HEK293 (cell line): Measurements from ENCODE around the gene RPS6KB1.
A peak's percentile ranks its signal among the peaks of the same experiment; 100 is the strongest.

Experiments
- CTCF ChIA-PET: fragments of 350-600 bp; formaldehyde crosslinking; extraction: SDS; loops from one replicate; lab custom pipeline; 2021; ENCODE audit warnings: antibody characterized with exemption; lab: Yijun Ruan, JAX
- POLR2A ChIA-PET: fragments of 300-600 bp; formaldehyde crosslinking; extraction: SDS; loops from one replicate; lab custom pipeline; 2020; ENCODE audit warnings: antibody characterized with exemption, inconsistent platforms; lab: Yijun Ruan, JAX
- H3K27ac ChIP-seq: fragments of 200-500 bp; sonication (Bioruptor generic); 2 replicates; pipeline ENCODE4 v1.5.1; 2014; ENCODE audit warnings: low read depth, low read length, control low read depth, inconsistent platforms; ENCODE audit errors: extremely low read depth
- H3K36me3 ChIP-seq, 2 experiments: fragments of 200-500 bp in 1 of 2; sonication (Bioruptor generic) in 1 of 2; 1 replicate in 1 of 2; 2 replicates in 1 of 2; pipeline ENCODE4 v1.5.1; 2014 to 2017; ENCODE audit warnings: inconsistent platforms in 2 of 2, low read length in 2 of 2; ENCODE audit not compliant: control insufficient read depth in 2 of 2, insufficient read depth in 1 of 2
- H3K4me1 ChIP-seq: fragments of 200-500 bp; sonication (Bioruptor generic); 2 replicates; pipeline ENCODE4 v1.5.1; 2014; ENCODE audit warnings: mild to moderate bottlenecking, low read length, inconsistent platforms; ENCODE audit not compliant: control insufficient read depth, insufficient read depth
- H3K4me3 ChIP-seq: 2 replicates; pipeline ENCODE4 v1.5.1; 2011; ENCODE audit warnings: low read depth, mild to moderate bottlenecking, control low read depth, low read length, moderate library complexity
- H3K9me3 ChIP-seq: fragments of 200-500 bp; sonication (Bioruptor generic); 2 replicates; pipeline ENCODE4 v1.5.1; 2014; ENCODE audit warnings: low read depth, low read length, inconsistent platforms; ENCODE audit not compliant: control insufficient read depth, insufficient read depth
- FEZF1 ChIP-seq: fragments of 450-650 bp; formaldehyde crosslinking; IDR thresholded peaks from 2 replicates; pipeline ENCODE4 v1.5.1; 2016; ENCODE audit warnings: missing biosample characterization, missing genetic modification characterization
- GLIS1 ChIP-seq: fragments of 450-650 bp; formaldehyde crosslinking; IDR thresholded peaks from 2 replicates; pipeline ENCODE4 v1.5.1; 2016; ENCODE audit warnings: missing biosample characterization, missing genetic modification characterization
- SALL2 ChIP-seq: fragments of 450-650 bp; formaldehyde crosslinking; IDR thresholded peaks from 2 replicates; pipeline ENCODE4 v1.5.0; 2017; ENCODE audit warnings: missing biosample characterization, mild to moderate bottlenecking, missing genetic modification characterization, borderline replicate concordance
- SP7 ChIP-seq: fragments of 450-650 bp; formaldehyde crosslinking; IDR thresholded peaks from 2 replicates; pipeline ENCODE4 v1.5.1; 2016; ENCODE audit warnings: missing biosample characterization, missing genetic modification characterization
- ZNF121 ChIP-seq: fragments of 450-650 bp; formaldehyde crosslinking; IDR thresholded peaks from 2 replicates; pipeline ENCODE4 v1.5.1; 2016; ENCODE audit warnings: missing biosample characterization, missing genetic modification characterization
- ZNF174 ChIP-seq: fragments of 450-650 bp; formaldehyde crosslinking; IDR thresholded peaks from 2 replicates; pipeline ENCODE4 v1.5.0; 2017; ENCODE audit warnings: missing biosample characterization, mild to moderate bottlenecking, missing genetic modification characterization
- ZNF214 ChIP-seq: fragments of 450-650 bp; formaldehyde crosslinking; IDR thresholded peaks from 2 replicates; pipeline ENCODE4 v1.5.1; 2017; ENCODE audit warnings: missing biosample characterization, mild to moderate bottlenecking, missing genetic modification characterization, borderline replicate concordance
- ZNF23 ChIP-seq: fragments of 450-650 bp; formaldehyde crosslinking; IDR thresholded peaks from 2 replicates; pipeline ENCODE4 v1.5.1; 2016; ENCODE audit warnings: missing biosample characterization, missing genetic modification characterization, borderline replicate concordance
- ZNF621 ChIP-seq: fragments of 450-650 bp; formaldehyde crosslinking; IDR thresholded peaks from 2 replicates; pipeline ENCODE4 v1.5.1; 2017; ENCODE audit warnings: missing biosample characterization, missing genetic modification characterization
- ZNF660 ChIP-seq: fragments of 450-650 bp; IDR thresholded peaks from 2 replicates; pipeline ENCODE4 v1.5.1; 2018; ENCODE audit warnings: missing biosample characterization, mild to moderate bottlenecking, missing genetic modification characterization
- ZNF670 ChIP-seq: fragments of 450-650 bp; formaldehyde crosslinking; IDR thresholded peaks from 2 replicates; pipeline ENCODE4 v1.5.1; 2016; ENCODE audit warnings: missing biosample characterization, missing genetic modification characterization, low read depth
- ZNF701 ChIP-seq: fragments of 450-650 bp; formaldehyde crosslinking; IDR thresholded peaks from 2 replicates; pipeline ENCODE4 v1.5.1; 2016; ENCODE audit warnings: missing biosample characterization, missing genetic modification characterization
- ZNF747 ChIP-seq: fragments of 450-650 bp; formaldehyde crosslinking; IDR thresholded peaks from 2 replicates; pipeline ENCODE4 v1.5.1; 2016; ENCODE audit warnings: missing biosample characterization, missing genetic modification characterization
- ZNF76 ChIP-seq: fragments of 450-650 bp; formaldehyde crosslinking; IDR thresholded peaks from 2 replicates; pipeline ENCODE4; 2016; ENCODE audit warnings: low read depth, missing biosample characterization, missing genetic modification characterization, borderline replicate concordance
- ZNF843 ChIP-seq: fragments of 450-650 bp; formaldehyde crosslinking; IDR thresholded peaks from 2 replicates; pipeline ENCODE4 v1.5.1; 2016; ENCODE audit warnings: missing biosample characterization, missing genetic modification characterization
- TF ChIP-seq, protein P1 (sequence below): fragments of 450-650 bp; formaldehyde crosslinking; IDR thresholded peaks from 2 replicates; pipeline ENCODE4 v1.5.1; 2016; ENCODE audit warnings: missing biosample characterization, missing genetic modification characterization, borderline replicate concordance
- TF ChIP-seq, protein P2 (sequence below): fragments of 450-650 bp; formaldehyde crosslinking; IDR thresholded peaks from 2 replicates; pipeline ENCODE4 v1.5.1; 2016; ENCODE audit warnings: missing biosample characterization, missing genetic modification characterization
- TF ChIP-seq, protein P3 (sequence below): fragments of 450-650 bp; formaldehyde crosslinking; IDR thresholded peaks from 2 replicates; pipeline ENCODE4 v1.5.1; 2017; ENCODE audit warnings: missing biosample characterization, mild to moderate bottlenecking, missing genetic modification characterization, moderate library complexity
- TF ChIP-seq, protein P4 (sequence below): fragments of 450-650 bp; formaldehyde crosslinking; IDR thresholded peaks from 2 replicates; pipeline ENCODE4 v1.5.1; 2017; ENCODE audit warnings: missing biosample characterization, missing genetic modification characterization

Gene RPS6KB1

DNA sequence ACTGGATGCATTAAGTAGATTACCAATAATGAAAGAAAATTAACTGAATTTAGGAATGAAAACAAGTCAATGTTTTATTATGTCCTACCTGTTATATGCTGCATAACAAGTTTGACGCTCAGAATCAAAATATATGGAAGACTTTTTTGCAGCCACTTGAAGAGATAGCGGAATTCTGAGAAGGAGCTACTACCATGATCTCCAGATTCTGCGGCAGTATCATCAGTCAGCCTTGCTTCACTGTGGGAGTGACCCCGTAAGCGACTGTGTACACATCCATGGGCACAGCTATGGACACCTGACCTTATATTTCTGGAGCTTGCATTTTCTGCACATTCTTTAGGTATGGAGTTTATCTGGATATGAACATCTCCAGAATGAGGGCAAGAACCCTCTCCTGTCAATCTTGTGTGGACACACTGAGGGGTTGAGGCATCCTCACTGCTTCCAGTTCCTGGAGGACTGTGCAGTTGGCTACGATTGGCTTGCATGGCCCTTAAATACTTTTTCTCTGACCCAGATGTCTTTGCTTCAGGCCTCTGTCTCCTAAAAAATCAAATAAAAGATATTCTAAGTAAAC is 69.9 kb downstream of the RPS6KB1 start:
- ChIA-PET POLR2A (no interaction called here), CTCF (interaction anchor here (1.0 kb wide), 1 partner anchor 74 kb away, joined by 5 read pairs; no protein-coding TSS in a partner anchor)
- TF ChIP-seq, protein P1, sequence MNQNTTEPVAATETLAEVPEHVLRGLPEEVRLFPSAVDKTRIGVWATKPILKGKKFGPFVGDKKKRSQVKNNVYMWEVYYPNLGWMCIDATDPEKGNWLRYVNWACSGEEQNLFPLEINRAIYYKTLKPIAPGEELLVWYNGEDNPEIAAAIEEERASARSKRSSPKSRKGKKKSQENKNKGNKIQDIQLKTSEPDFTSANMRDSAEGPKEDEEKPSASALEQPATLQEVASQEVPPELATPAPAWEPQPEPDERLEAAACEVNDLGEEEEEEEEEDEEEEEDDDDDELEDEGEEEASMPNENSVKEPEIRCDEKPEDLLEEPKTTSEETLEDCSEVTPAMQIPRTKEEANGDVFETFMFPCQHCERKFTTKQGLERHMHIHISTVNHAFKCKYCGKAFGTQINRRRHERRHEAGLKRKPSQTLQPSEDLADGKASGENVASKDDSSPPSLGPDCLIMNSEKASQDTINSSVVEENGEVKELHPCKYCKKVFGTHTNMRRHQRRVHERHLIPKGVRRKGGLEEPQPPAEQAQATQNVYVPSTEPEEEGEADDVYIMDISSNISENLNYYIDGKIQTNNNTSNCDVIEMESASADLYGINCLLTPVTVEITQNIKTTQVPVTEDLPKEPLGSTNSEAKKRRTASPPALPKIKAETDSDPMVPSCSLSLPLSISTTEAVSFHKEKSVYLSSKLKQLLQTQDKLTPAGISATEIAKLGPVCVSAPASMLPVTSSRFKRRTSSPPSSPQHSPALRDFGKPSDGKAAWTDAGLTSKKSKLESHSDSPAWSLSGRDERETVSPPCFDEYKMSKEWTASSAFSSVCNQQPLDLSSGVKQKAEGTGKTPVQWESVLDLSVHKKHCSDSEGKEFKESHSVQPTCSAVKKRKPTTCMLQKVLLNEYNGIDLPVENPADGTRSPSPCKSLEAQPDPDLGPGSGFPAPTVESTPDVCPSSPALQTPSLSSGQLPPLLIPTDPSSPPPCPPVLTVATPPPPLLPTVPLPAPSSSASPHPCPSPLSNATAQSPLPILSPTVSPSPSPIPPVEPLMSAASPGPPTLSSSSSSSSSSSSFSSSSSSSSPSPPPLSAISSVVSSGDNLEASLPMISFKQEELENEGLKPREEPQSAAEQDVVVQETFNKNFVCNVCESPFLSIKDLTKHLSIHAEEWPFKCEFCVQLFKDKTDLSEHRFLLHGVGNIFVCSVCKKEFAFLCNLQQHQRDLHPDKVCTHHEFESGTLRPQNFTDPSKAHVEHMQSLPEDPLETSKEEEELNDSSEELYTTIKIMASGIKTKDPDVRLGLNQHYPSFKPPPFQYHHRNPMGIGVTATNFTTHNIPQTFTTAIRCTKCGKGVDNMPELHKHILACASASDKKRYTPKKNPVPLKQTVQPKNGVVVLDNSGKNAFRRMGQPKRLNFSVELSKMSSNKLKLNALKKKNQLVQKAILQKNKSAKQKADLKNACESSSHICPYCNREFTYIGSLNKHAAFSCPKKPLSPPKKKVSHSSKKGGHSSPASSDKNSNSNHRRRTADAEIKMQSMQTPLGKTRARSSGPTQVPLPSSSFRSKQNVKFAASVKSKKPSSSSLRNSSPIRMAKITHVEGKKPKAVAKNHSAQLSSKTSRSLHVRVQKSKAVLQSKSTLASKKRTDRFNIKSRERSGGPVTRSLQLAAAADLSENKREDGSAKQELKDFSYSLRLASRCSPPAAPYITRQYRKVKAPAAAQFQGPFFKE (tag by site-specific recombination) = no peak
- no peak for TF ChIP-seq ZNF660 (tag by site-specific recombination)
- TF ChIP-seq ZNF621 (tag by site-specific recombination) = no peak
- H3K36me3 ChIP-seq = peaks cover 14 to 15% of the 10 kb centered on the region in 2 experiments
- no peak overlapping the region for H3K27ac ChIP-seq
- no peaks in the 10 kb centered on the region for H3K9me3 ChIP-seq
- no peak overlapping the region for H3K4me3 ChIP-seq
- peaks cover 11% of the 10 kb centered on the region; the same call in 1 of the 2 replicates for H3K4me1 ChIP-seq

DNA sequence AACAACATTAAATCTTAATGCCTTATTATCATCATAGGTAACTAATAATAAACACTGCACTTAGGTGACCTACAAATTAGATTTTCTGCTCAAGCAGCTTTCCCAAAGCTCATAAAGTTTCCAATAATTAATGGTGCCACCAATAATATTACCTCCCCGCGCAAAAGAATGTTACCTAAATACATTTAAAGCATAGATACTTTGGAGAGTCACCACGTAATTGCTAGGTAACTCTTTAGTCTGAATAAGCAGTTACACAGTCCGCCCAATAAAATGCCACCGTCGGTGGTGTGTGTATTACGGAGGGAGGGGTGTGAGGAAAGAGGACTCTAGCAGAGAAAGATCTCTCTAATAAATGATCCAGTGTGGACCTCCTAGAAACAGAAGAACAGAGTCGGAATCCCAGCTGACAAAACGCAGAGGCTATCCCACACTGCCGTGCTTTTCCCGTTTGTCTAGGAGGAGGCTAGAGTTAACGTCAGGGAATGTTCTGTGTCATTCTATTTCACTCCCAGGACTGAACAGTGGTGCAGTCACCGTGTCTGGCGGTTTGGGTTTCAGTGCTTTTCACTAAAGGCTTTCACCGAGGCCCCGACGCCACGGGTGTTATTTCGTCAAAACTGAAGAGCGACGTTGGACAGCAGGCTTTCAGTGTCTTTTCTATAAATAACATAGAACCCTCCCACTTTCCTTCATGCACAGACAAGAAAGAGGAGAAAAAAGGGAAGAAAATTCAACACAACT is 71.0 kb downstream of the RPS6KB1 start:
- H3K36me3 ChIP-seq = peaks cover 5 to 12% of the 10 kb centered on the region in 2 experiments; a peak in 2 of 3 replicates
- CTCF ChIA-PET = interaction anchor here (0.6 to 1.8 kb wide), 3 partner anchors 11 to 73 kb away, joined by 3 to 13 read pairs (median 5); no protein-coding TSS in a partner anchor
- H3K9me3 ChIP-seq = no peaks in the 10 kb centered on the region
- peak overlapping the region; percentile 70 for H3K4me3 ChIP-seq
- POLR2A ChIA-PET = interaction anchor here (1.0 to 1.8 kb wide), 7 partner anchors 9 to 342 kb away, joined by 3 to 11 read pairs (median 5); partner anchors contain the start of genes PTRH2 and VMP1
- H3K4me1 ChIP-seq = peaks cover 11% of the 10 kb centered on the region; the same call in 1 of the 2 replicates
- peak overlapping the region; percentile 74 for H3K27ac ChIP-seq
- TF ChIP-seq ZNF843 (no peak), ZNF174 (tag by site-specific recombination) (no peak), GLIS1 (tag by site-specific recombination) (no peak), ZNF23 (no peak), ZNF76 (tag by site-specific recombination) (peak; percentile 73), ZNF747 (tag by site-specific recombination) (no peak), ZNF214 (no peak), ZNF670 (tag by site-specific recombination) (no peak), SALL2 (no peak), ZNF701 (tag by site-specific recombination) (no peak), FEZF1 (tag by site-specific recombination) (no peak), ZNF121 (no peak), SP7 (peak; percentile 89)
- TF ChIP-seq, protein P2, sequence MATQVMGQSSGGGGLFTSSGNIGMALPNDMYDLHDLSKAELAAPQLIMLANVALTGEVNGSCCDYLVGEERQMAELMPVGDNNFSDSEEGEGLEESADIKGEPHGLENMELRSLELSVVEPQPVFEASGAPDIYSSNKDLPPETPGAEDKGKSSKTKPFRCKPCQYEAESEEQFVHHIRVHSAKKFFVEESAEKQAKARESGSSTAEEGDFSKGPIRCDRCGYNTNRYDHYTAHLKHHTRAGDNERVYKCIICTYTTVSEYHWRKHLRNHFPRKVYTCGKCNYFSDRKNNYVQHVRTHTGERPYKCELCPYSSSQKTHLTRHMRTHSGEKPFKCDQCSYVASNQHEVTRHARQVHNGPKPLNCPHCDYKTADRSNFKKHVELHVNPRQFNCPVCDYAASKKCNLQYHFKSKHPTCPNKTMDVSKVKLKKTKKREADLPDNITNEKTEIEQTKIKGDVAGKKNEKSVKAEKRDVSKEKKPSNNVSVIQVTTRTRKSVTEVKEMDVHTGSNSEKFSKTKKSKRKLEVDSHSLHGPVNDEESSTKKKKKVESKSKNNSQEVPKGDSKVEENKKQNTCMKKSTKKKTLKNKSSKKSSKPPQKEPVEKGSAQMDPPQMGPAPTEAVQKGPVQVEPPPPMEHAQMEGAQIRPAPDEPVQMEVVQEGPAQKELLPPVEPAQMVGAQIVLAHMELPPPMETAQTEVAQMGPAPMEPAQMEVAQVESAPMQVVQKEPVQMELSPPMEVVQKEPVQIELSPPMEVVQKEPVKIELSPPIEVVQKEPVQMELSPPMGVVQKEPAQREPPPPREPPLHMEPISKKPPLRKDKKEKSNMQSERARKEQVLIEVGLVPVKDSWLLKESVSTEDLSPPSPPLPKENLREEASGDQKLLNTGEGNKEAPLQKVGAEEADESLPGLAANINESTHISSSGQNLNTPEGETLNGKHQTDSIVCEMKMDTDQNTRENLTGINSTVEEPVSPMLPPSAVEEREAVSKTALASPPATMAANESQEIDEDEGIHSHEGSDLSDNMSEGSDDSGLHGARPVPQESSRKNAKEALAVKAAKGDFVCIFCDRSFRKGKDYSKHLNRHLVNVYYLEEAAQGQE (tag by site-specific recombination) = peak; percentile 82
- TF ChIP-seq, protein P3, sequence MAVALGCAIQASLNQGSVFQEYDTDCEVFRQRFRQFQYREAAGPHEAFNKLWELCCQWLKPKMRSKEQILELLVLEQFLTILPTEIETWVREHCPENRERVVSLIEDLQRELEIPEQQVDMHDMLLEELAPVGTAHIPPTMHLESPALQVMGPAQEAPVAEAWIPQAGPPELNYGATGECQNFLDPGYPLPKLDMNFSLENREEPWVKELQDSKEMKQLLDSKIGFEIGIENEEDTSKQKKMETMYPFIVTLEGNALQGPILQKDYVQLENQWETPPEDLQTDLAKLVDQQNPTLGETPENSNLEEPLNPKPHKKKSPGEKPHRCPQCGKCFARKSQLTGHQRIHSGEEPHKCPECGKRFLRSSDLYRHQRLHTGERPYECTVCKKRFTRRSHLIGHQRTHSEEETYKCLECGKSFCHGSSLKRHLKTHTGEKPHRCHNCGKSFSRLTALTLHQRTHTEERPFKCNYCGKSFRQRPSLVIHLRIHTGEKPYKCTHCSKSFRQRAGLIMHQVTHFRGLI (tag by site-specific recombination) = no peak
- TF ChIP-seq, protein P4, sequence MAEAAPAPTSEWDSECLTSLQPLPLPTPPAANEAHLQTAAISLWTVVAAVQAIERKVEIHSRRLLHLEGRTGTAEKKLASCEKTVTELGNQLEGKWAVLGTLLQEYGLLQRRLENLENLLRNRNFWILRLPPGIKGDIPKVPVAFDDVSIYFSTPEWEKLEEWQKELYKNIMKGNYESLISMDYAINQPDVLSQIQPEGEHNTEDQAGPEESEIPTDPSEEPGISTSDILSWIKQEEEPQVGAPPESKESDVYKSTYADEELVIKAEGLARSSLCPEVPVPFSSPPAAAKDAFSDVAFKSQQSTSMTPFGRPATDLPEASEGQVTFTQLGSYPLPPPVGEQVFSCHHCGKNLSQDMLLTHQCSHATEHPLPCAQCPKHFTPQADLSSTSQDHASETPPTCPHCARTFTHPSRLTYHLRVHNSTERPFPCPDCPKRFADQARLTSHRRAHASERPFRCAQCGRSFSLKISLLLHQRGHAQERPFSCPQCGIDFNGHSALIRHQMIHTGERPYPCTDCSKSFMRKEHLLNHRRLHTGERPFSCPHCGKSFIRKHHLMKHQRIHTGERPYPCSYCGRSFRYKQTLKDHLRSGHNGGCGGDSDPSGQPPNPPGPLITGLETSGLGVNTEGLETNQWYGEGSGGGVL = no peak
